ENCODE data around the gene MYH14.

DNA sequence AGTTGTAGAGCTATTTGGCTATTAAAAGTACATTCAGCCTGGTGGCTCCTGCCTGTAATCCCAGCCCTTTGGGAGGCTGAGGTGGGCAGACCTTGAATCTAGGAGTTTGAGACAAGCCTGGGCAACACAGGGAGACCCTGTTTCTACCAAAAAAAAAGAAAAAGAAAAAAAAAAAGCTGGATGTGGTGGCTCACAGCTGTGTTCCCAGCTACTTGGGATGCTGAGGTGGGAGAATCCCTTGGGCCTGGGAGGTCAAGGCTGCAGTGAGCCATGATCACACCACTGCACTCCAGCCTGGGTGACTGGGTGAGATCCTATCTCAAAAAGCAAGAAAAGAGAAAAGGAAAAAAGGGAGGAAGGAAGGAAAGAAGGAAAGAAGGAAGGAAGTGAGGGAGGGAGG, 30.7 kb upstream of the MYH14 start:
- TF ChIP-seq POLR2AphosphoS5 (IDR thresholded peaks at IDR 0.05) (no peak), POLR2A (IDR thresholded peaks at IDR 0.05) (no peak)
- TF ChIP-seq, protein P1, sequence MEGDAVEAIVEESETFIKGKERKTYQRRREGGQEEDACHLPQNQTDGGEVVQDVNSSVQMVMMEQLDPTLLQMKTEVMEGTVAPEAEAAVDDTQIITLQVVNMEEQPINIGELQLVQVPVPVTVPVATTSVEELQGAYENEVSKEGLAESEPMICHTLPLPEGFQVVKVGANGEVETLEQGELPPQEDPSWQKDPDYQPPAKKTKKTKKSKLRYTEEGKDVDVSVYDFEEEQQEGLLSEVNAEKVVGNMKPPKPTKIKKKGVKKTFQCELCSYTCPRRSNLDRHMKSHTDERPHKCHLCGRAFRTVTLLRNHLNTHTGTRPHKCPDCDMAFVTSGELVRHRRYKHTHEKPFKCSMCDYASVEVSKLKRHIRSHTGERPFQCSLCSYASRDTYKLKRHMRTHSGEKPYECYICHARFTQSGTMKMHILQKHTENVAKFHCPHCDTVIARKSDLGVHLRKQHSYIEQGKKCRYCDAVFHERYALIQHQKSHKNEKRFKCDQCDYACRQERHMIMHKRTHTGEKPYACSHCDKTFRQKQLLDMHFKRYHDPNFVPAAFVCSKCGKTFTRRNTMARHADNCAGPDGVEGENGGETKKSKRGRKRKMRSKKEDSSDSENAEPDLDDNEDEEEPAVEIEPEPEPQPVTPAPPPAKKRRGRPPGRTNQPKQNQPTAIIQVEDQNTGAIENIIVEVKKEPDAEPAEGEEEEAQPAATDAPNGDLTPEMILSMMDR (IDR thresholded peaks at IDR 0.05) = no peak
